Stimulated activated naive CD4-positive, alpha-beta T cell (primary cell): ENCODE measurements around the gene CTNNA3.

Experiments used
- DNase-seq, 6 experiments: peaks; one replicate each; lab custom pipeline; 2025; lab: John Stamatoyannopoulos, UW

The CTNNA3 gene

DNA sequence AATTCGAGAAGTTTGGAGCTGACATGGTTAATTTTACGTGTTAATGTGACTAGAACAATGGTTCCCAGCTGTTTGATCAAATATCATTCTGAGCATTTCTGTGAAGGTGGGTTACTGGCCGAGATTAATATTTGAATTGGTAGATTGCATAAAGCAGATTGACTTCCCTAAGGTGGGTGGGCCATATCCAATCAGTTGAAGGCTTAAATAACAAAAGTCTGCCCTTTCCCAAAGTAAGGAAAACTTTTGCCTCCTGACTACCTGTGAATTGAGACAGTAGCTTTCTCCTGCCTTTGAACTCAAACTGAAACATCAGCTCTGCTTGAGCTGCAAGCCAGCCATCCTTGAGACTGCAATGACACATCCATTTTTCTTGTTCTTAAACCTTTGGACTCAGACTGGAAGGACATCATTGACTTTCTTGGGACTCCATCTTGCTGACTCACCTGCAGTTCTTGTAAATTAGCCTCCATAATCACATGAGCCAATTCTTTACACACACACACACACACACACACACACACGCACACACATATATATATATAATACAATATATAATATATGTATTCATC lies 833.2 kb downstream of the CTNNA3 start:
- no peak for DNase-seq

DNA sequence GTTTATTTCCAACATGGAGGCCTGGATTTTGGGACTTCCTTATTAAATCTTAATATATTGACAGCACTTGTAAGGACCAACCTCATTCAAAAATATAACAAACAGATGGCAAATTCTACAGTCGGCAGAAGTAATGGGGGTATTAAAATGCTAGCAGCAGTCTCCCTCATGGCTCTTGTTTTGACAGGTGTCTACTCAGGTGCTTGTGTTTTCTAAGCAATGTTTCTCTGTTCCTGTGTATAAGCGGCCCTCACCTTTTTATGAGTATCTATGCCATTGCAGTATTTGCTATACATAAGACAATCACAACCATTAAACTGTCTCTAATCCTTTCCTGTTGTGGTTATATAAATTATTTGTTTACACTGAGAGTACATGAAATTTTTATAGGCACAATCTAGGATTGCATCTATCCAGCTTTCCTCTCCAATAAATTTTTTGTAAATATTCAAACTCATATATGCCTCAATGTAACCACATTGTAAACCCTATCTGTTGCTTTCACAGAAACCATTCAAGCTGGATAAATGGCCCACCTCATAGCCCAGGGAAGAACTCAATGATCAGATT lies 835.5 kb downstream of the CTNNA3 start:
- DNase-seq, result no peak

DNA sequence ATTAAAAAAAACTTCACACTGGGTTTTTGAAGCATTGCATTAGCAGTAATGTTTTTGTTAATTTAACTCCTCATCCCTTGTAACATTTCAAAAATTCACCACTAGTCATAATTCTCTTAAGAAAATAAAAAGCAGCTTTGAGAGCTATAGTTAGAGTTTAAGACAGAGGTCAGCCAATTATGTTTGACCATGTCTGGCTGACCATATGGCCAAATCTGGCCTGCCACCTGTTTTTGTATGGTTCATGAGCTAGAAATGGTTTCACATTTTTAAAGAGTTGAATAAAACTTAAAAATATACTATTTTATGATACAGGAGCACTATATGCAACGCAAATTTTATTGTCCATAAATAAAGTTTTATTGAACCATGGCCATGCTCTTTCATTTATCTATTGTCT lies 843.2 kb downstream of the CTNNA3 start:
- DNase-seq, result no peak

DNA sequence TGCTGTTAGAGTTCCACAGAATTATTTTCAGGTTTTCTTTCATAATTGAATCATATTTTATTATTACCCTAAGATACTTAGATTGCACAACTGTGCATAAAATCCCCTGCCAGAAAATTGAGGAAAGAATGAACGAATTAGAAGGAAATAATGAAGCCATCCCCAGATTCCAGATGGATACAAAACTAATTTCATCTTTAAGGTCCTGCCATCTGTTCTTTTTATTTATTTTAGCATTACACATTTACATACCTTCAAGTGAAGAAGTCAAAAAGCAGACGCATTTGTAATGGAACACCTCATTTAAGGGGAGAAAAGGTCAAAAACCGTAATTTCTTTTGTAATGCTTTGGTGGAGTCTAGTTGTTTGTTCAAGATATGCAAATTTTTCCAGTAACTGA lies 847.1 kb downstream of the CTNNA3 start:
- DNase-seq, result no peak

DNA sequence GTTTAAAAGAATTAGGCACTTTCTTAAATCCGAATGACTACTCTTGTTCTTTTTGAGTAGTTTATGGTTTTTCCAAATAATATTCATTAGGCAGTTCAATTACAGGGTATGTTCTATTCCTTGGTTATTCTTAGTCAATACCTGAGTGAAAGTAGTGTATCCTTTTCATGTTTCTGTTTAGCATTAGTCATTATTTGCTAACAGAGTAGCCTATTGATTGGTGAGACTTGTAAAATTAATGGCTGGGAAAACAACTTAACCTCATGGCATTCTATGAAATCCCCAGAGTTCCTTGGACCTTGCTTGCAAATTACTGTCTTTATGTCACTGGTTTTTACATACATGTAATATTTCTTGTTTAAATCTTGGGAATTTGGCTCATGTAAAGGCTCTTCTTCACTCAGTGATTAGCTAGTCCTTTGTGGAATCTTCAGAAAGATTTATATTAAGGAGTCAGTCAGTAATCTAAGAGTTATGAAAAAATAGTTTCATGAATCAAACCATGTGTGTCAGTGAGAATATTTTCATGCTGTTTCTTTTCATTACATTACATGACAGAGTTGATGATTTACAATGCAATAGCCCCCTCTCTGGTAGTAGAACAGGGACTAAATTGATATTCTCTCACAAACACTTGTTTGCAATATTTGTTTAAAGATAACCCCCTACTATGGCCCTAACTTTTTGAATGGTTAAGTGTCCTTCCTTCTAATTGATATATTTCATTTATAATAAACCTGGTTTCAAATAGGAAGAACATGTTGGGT lies 851.6 kb downstream of the CTNNA3 start:
- no peak for DNase-seq

DNA sequence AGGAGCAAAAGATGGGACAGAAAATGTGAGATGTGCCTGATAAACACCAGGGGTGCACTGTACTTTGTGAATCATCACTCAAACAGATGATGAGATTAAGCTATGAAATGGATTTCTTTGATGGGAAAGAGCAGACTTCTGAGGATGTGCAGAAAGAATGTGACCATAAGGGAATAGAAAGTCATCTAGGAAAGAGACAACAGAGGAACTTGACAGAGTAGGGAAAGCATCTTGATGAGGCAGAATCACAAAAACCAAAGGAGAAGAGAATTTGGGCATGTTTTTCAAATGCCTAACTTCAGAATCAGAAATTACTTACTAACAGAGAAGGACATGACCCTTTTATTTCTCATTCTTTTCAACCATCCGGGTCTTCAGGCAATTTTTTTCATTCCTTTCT lies 852.6 kb downstream of the CTNNA3 start:
- DNase-seq, result no peak

DNA sequence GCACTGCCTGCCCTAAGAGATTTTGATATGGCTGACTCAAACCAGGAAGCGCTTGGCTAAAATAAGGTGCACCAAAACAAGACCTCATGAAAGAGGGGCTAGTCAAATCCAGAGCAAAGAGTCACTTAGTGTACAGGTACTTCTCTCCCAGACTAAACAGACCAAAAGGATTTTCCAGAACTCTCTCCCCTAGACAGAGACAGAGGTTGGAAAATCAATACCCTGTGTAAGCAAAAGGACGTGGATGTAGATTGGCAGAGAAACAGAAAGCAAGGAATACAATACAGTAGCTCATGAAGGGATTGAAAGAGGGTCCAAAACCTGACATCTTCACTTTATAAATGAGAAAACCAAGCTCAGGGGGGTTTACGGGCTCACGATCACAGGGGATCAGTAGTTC lies 853.1 kb downstream of the CTNNA3 start:
- DNase-seq, result no peak

DNA sequence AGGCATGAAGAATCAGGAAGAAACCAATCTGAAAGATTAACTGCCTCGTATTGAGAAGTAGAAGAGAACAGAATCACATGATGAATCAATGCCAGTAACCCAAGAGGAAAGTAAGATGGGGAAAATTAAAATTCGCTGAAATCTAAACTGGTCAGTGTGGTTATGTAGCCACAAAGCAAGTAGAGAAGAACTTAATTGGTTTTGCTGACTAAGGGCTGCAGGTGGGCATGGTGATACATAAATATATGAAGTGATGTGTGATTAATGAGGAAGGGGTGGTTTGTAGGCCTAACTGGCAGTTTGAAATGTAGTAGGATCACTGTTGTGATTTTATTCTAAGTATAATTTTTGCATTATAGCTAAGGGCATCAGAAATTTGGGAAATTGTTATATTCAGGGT lies 853.6 kb downstream of the CTNNA3 start:
- no peak for DNase-seq

DNA sequence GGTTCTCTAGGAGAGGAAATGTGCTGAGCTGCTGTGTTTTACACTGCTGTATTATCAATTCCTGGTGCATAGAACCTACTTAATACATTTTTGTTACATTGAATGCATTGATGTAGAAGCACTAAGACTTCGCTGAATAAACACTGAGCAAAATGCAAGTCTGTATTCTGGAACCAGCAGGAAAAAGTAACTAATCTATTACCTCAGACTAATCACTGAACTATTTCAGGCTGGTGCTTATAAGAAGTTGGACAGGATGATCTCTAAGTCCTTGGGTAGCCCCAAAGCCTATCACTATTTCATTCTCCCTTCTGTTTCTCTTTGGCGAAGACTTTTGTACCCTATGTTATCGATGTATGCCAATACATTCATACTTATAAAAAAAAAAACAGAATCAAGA lies 857.3 kb downstream of the CTNNA3 start:
- DNase-seq, result no peak

DNA sequence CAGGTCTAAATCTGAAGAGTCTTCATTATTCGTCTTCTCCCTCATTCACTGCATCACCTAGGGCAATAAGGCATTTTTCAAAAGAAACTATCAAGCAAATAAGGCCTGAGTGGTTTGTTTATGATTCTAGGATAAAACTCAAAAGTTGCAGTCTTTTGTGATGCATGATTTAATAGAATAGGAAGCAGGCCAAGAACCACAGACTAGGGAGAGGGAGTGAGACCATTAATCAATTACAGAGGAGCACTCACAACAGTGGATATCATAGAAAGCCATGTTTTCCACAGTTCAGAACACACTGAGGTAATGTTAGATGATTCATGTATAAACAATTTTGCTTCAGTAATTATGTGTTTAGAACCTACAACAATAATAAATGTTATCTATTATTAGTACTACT lies 858.0 kb downstream of the CTNNA3 start:
- DNase-seq, result no peak

DNA sequence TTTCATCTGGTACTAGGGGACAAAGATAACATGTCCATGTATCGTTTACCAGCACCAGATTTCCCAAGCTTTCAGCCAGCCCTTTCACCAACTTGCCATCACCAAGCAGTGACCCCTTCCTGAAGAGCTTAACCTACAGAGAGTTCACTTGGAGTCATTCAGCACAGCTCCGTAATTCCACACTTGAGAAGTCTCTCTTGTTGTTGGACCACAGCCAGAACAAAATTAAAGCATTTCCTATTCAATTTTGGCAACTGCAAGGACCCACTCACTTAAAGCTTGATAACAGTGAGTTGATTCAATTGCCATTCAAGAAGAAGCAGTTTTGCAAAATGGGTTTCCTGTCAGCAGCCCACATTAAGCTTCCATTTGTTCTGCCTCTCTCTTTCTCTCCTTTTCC lies 858.7 kb downstream of the CTNNA3 start:
- DNase-seq, result no peak

DNA sequence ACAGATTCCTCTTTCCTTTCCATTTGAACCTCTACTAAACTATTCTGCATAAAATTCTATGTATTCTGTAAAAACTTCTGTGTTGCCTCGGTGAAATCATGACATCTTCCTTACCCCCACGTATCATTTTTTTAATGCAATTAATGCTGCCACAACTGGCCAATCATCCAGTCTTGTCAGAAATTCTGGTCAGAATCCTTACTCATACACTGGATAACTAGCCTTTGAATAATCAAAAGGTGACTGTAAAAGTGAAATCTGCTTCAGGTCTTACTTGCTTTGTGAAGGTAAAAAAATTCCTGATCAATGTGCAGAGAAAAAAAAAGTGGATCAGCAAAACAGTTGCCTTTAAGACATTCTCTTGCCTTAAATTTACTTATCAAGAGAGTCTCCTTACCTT lies 859.2 kb downstream of the CTNNA3 start:
- DNase-seq, result no peak

DNA sequence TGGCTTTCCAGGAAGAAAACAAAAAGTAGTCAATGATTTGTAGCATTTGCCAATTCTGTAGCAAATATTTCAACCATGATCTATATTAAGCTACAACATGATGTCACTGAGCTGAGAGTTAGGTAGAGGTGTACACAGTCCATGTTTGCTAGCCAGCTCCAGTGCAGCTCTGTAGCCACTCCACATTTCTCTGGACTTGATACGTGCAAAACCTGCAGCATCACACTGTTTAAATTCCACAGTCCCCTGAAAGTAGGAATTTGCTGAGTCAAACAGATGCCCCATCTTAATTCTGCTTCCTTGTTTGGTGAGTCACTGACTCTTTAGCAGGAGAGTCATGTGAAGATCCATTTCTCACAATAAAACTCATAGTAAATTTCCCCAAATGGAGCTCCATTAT lies 859.9 kb downstream of the CTNNA3 start:
- no peak for DNase-seq

DNA sequence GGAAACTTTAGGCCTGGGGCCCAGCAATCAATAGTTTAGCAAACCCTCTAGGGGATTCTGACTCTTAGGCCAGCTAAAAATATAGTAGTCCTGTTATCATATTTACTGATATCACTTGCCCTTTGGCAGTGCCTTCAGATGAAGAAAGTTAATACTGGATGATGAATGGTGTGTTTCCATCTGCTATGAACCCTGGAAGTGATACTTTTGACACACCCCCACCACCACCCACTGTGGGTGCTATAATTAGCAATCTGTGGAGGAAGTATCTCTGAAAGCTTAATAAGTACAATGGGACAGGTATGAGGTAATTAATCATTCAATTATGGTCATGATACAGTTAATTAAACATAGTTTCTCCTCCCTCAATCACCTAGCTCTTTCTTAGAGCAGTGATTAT lies 860.6 kb downstream of the CTNNA3 start:
- no peak for DNase-seq

DNA sequence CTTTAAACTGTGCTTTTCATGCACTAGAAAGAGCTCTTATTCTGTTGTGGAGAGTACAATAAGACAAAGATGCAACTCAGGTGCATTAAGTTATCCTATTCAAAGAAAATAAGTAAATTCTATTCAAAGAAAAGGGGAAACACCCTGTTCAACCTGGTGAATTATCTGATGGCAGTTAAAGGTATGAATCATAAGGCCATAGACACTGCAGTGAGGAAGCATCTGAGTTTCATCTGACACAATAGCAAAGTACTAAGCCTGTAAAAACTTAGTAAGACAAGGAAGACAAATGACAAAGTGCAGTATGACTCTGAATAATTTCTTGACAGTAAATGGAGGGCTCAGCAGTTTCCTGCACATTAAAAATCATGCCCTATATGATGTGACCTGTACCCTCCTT lies 861.2 kb downstream of the CTNNA3 start:
- DNase-seq, result no peak

DNA sequence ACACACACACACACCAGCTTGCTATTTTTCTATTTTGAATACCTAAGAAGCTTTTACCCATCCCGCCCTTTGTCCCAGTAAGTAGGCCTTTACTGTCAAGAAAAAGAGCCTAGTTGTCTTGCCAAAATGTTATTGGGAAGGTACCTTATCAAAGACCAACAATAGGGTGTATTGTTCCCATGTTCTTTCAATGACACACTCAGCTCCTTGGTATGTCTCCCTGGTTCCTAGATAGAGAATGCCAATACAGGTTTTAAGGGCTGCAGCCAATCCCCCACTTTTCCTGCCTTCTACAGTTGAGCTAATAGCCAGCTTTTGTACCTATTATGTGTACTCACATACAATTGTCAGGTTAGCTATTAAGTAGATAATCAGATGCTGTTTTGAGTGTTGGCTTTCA lies 862.1 kb downstream of the CTNNA3 start:
- DNase-seq, result no peak

DNA sequence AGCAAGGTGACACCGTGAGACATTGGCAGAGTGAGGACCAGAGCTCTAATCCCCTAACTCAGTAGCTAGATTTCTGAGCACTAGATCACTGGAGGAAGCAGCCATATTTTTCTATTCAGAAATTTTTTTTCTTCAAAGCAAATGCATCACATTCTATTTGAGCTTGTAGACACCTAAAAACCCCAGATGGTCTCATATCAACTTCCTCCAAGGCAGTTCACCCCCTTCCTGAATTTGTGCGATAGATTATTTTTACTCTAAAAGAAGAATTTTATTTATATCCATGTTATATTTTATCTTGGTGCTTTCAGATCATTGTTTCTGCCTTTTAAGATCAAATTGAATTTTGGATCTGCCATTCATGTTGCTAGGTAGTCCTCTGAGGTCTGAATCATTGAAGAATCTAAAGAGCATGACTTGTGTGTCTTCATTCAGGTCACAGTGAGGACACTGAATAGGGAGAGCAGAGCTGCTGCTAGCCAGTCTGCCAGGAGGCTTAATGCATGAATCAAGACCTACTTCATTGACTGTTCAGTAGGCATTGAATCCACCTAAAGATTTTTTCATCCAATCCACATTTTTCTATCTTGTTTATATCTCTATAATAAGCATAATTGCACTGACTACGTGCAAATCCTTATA lies 863.1 kb downstream of the CTNNA3 start:
- no peak for DNase-seq

DNA sequence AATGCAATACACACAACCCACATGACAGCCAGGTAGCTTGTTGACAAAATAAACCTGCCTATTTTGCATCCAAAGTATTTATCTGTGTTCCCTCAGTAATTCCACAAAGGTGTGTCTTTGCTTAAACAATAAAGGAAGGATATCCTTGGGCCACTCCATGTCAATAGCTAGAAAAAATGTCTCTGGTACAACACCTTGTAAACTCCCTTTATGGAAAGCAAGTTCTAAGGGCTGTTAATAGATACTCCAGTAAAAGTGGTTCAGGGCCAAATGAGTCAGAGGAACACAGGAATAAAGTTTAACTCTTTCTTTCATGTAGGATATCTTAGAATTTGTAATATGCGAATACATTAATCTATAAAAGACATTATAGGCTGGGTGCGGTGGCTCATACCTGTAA lies 867.0 kb downstream of the CTNNA3 start:
- DNase-seq, result no peak

DNA sequence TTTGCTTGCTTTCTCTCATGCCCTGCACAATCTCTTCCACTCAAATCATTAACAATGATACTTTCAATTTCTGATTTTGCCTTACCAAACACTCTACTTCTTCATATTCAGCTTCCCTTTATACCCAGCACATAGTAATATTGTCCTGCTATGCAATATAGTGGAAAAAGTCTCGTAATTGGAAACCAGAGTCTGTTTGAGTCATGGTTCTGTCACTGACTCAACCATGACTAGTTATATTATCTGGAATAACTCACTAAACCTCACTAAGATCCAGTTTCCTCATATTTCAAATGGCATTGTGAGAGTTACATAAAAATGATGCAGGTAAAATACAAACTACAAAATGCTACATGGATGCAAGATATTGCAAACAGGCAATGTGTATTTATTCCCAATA lies 868.6 kb downstream of the CTNNA3 start:
- DNase-seq, result no peak

DNA sequence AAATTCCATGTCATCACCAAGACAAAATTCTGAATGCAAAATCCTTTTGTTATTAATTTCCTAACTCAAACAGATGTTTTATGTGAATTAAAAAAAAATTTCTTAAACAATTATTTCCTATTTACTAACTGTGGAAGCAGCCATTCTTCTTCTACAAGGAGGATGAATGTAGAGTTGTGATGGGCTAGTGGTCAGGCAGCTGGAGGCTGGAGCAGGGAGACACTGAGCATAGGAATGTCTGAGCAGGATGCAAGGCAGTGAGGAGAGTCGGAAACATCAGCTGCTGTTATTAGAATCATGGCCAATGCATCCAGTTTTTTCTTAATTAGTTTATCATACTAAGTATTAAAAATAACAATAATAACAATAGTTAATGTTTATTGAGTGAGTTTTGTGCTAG lies 872.7 kb downstream of the CTNNA3 start:
- no peak for DNase-seq

DNA sequence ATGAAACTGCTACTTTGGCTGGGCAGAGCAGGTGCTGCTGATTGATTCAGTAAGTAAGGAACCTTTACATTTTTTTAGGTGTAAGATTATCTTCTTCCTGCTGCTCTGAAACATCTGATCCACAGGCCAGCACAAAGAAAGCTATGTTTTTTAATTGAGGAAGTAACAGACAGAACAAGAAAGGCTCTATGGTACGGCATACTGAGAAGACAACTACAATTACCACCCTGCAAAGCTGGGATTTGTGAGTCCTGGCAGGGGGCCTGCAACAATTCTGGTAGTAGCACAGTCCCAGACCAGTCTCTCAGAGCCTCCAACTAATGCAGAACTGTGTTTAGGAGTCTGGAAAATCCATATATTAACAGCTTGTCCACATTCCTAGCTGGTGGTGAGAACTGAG lies 873.2 kb downstream of the CTNNA3 start:
- DNase-seq, result no peak

DNA sequence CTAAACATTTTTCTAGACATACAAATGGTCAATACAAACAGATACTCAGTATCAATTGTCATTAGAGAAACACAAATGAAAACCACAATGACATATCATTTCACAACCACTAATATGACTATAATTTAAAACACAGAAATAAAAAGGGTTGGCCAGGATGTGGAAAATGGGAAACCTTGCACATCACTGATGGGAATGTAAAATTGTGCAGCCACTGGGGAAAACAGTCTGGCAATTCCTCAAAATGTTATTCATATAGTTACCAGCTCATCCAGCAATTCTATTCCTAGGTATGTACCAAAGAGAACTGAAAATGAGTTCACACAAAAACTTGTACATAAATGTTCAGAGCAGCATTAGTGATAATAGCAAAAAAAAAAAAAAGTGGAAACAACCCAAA lies 876.3 kb downstream of the CTNNA3 start:
- DNase-seq, result no peak

DNA sequence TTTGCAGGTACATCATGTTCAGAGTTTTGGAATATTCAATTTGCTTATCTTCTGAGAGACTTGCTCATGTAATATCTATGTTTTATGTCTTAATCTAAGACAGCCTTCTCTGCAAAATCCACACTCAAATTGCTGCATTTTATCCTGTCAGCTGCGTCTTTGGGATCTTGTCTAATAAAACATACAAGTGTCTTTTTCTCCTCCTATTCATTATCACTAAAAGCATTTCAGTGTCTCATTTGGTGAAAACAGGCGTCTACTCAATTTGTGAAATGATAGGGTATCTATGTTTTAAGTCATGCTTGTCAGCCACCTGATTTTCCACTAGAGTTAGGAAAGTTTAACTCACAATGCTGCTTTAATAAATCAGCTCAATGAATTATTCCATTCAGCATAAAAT lies 882.9 kb downstream of the CTNNA3 start:
- DNase-seq, result no peak
